GM12873 (cell line): ENCODE data around the gene BRD1.

Experiments
- CTCF ChIP-seq: IDR thresholded peaks from 2 replicates; pipeline ENCODE4 v1.5.1; 2012; ENCODE audit warnings: low read depth, mild to moderate bottlenecking, moderate library complexity, low read length, control low read depth; ENCODE audit not compliant: insufficient read depth; ENCODE audit errors: missing control alignments

Gene BRD1

GRCh38 chr22:49769691-49770546 lies 57.8 kb downstream of the BRD1 start:
- no peak for TF ChIP-seq CTCF

DNA sequence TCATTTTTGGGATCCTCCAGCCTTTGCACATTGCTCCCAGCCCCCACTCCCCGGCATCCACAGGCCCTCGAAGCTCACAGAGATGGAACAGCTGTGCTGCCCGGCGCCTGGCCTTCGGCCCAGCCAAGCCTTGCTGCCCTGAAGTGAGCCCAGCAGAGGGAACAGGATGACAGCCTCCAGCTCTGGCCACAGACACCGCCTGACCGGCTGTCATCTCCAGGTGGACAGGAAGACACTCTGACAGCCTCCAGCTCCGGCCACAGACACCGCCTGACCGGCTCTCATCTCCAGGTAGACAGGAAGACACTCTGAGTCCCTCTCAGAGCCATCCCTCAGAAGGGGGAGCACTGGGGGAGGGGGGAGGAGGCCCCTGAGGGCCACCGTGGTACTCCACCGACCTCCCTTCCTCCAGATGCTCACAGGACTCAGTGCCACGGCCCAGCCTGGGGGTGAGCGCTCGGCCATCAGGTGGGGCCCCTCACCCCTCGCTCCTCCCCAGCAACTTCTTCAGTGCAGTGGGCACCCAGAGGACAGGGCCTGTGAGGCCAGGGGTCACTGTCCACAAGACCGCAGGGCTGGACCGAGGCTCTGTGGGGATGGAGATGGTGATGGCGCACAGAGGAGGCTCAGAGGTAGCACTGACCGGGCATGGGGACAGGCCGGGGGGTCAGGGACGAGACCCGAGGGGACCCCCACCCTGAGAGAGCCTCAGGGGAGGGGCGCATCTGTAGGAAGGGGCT lies 58.6 kb downstream of the BRD1 start:
- no peak for TF ChIP-seq CTCF

GRCh38 chr22:49768077-49768910 lies 59.4 kb downstream of the BRD1 start:
- TF ChIP-seq CTCF, result no peak

DNA sequence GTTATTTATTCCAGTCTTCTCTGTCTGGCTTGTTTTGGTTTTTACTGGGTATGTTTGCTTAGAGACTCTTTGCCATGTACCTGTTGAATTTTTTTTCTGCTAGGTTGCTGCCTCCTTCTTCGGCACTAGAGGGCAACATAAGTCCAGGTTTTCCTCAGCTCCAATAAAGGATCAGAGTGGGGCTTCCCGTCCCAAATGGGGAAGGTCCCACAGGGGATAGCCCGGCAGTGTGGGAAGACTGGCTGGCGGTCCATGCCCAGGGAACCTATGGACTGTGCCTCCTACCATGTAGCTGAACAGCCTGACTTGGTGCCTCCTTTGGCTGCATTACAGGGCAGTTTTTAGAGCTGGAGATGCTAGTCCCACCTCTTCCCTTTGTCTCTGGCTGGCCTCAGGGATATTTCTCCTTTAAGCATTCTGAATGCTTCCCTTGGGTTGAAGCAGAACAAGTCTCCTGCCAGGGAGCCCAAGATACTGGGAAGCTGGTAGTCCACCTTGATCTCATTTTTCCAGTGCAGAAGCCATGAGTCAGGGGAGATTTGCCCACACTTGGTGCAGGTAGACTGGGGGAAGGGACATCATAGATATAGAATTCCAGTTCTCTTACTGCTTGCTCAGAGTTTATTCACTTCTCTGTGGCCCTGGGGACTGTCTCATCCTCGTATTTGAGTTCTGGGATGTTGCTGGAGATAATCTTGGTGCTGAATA lies 60.2 kb downstream of the BRD1 start:
- peak; percentile 81 for TF ChIP-seq CTCF

GRCh38 chr22:49765951-49766350 lies 61.7 kb downstream of the BRD1 start:
- no peak for TF ChIP-seq CTCF

DNA sequence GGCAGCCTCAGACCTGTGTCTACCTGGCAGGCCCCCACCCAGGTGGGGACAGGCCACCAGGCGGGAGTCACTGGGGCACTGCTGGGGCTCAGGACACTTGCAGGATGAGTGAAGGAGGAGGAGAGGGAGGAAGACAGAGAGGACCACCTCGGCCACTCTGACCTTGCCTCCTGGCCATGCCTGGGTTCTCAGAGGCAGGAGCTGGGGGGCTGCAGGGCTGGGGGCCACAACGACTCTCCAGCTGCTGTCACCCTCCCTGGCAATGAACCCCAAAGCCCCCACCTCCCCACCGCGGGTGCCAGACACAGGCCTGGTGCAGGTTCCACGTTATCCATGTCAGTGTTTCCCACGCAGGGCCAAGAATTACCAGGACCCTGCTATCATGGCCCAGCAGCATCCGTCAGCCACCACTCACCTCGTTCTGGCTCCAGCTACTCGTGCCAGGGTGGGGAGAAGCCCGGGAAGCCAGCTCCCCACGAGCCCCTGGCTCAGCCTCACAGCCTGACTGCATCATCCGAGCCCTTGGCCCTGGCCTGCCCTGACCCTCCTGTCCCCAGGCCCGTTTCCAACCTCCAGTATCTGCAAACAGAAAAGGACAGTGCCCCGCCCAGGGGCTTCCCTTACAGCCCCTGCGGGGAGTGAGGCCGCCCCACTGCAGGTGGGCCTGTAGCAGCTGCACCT lies 62.4 kb downstream of the BRD1 start:
- TF ChIP-seq CTCF, result no peak
